Heart right ventricle (tissue), 16 donors: Measurements from ENCODE around the gene NT5C2. TPM values are rescaled to one million over a fixed set of nuclear protein-coding genes. Genes with fewer than 3 reads are reported as not detected.

ENCODE experiments used
- ATAC-seq, 8 donors: fragments of 200-7000 bp; cut with Tn5 transposase; one replicate each; pipeline ENCODE4 v1.9.1; 2020; ENCODE audit warnings: mild to moderate bottlenecking in 8 of 8, moderate library complexity in 8 of 8, moderate number of reproducible peaks in 1 of 8
- DNase-seq, 2 donors: peaks; one replicate each; pipeline ENCODE4 v3.0.0-alpha.2; 2020
- H3K27ac ChIP-seq, 10 donors: fragments of 200-600 bp; sonication (generic) in 2 of 10; one replicate each; pipeline versions ENCODE4 v1.5.0 to v1.8.0; 2020 to 2022; ENCODE audit warnings: mild to moderate bottlenecking in 3 of 10
- H3K27me3 ChIP-seq, 7 donors: fragments of 200-600 bp; one replicate each; pipeline ENCODE4 v1.8.0; 2021 to 2022; ENCODE audit warnings: mild to moderate bottlenecking in 2 of 7
- H3K36me3 ChIP-seq, 9 donors: fragments of 200-600 bp; sonication (generic) in 1 of 9; one replicate each; pipeline versions ENCODE4 v1.5.0 to v1.8.0; 2020 to 2022; ENCODE audit warnings: mild to moderate bottlenecking in 2 of 9
- H3K4me1 ChIP-seq, 9 donors: fragments of 200-600 bp; sonication (generic) in 1 of 9; one replicate each; pipeline versions ENCODE4 v1.5.0 to v1.8.0; 2020 to 2022; ENCODE audit warnings: mild to moderate bottlenecking in 4 of 9
- H3K4me3 ChIP-seq, 10 donors: fragments of 200-600 bp; sonication (generic) in 2 of 10; one replicate each; pipeline versions ENCODE4 v1.5.0 to v1.8.0; 2020 to 2022; ENCODE audit warnings: mild to moderate bottlenecking in 7 of 10, moderate library complexity in 2 of 10
- H3K9me3 ChIP-seq, 11 donors: fragments of 200-600 bp in 10 of 11; sonication (generic) in 2 of 11; one replicate each; pipeline versions ENCODE4 v1.5.0 to v1.8.0; 2013 to 2022; ENCODE audit warnings: mild to moderate bottlenecking in 2 of 11, control low read depth in 1 of 11, moderate library complexity in 1 of 11
- CTCF ChIP-seq, 9 donors: fragments of 200-600 bp; sonication (generic) in 2 of 9; IDR thresholded peaks; one replicate each; pipeline versions ENCODE4 v1.5.0 to v1.8.0; 2021 to 2022; ENCODE audit warnings: antibody characterized with exemption in 9 of 9, mild to moderate bottlenecking in 5 of 9, moderate library complexity in 1 of 9
- WGBS, 2 donors: extraction: QIAGEN DNeasy Blood & Tissue Kit; methylation state at CpG; one replicate each; pipeline ENCODE4 v1.1.7; 2013; ENCODE audit warnings: inconsistent platforms in 1 of 2; 5-methylcytosine and 5-hydroxymethylcytosine counted together
- intact Hi-C, 10 donors: fragments of 100-400 bp; cut with DNase I; formaldehyde crosslinking; loops; one replicate each; pipeline versions ENCODE4 v1.11.1 to v1.14.2; 2022
- polyA plus RNA-seq, 2 donors: library from polyadenylated mRNA; stranded (reverse); fragments of 200-250 nt; gene quantifications; one replicate each; pipeline ENCODE4 v1.2.3, GENCODE V29; 2013
- total RNA-seq, 10 donors: library from RNA; stranded (reverse); fragmentation: NEBNext Ultra II Directional in 3 of 10; extraction: Animal tissue kit (Norgen Biotek cat#: 25700) in 3 of 10; gene quantifications; one replicate each; pipeline versions ENCODE4 v1.2.1 to v1.2.4, GENCODE V29; 2021 to 2023
- donor health status: Arrhythmogenic right ventricular cardiomyopathy.
- donor health status: ischemic (EF 13 %, LVEDD 7.1; RV severe dilation, severe dysfunction).
- donor health status: healthy with polysubstance abuse.
- donor health status: DM: no; HTN: yes; CAD: no.
- donor health status: DM: no; HTN: no; CAD: no.
- donor health status: ischemic (EF 25% LVEDD 6.9; RV normal size, moderate dysfunction).
- donor health status: ischemic (EF 25% LVEDD 5.7; RV mildly dilated, moderate dysfunction).
- donor health status: healthy.
- donor health status: DM: yes; HTN: yes; CAD: no.
- donor health status: Ischemic cardiomyopathy.
- donor health status: ischemic (EF 35%, LVEDD 5.7; RV mildly dilated, moderate dysfunction).
- donor health status: nonischemic (EF 11% LVEDD 7.7; RV severe dilation, severe dysfunction).
- donor health status: DM: yes; HTN: yes; CAD: no.
- donor health status: PGD.
- donor health status: ischemic (EF 29% LVEDD 5.4; RV normal size, mild dysfunction).
- donor health status: nonischemic (EF 23%, LVEDD 6.1; RV moderate dilation, normal function).

NT5C2 gene
- total and polyA plus RNA-seq, 12 donors: 23.9 to 88.2 (median 53.5) TPM

DNA sequence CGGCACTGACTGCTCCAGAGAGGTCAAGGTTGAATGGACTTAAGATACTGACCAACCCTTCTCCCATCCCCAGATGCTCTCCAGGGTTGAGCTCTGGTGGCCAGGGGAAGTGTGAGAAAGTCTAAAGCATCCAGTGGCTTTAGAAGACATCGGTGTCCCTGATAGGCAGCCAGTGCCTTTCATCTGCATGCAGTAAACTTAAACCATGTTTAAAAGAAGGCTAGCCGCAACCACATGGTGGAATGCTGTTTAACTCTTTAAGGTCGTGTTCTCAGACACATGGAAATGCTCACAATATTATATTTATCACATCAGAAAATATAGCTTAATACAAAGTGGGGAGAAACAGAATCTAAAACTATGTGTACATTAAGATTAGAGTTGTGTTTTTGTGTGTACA, 138.0 kb downstream of the NT5C2 start:
- peaks cover 0 to 11% (median 0%) of the 10 kb centered on the region in 9 donors for H3K36me3 ChIP-seq
- H3K27ac ChIP-seq: peak overlapping the region in 2 of 10 donors; percentile 3 to 54
- TF ChIP-seq CTCF (IDR thresholded peaks at IDR 0.05): no peak
- 59 to 62% methylated on average over 4 of the region's 4 CpGs for WGBS, 2 donors
- no peak for ATAC-seq
- peaks cover 0 to 52% (median 25%) of the 10 kb centered on the region in 9 donors for H3K4me1 ChIP-seq
- intact Hi-C loops: loop anchor here in 2 of 10 donors (2.0 to 5.0 kb wide), 2 partner anchors 127 to 134 kb away; no protein-coding TSS in a partner anchor
- H3K27me3 ChIP-seq: no peaks in the 10 kb centered on the region
- no peaks in the 10 kb centered on the region for H3K9me3 ChIP-seq
- no peak overlapping the region for H3K4me3 ChIP-seq
- DNase-seq: no peak

DNA sequence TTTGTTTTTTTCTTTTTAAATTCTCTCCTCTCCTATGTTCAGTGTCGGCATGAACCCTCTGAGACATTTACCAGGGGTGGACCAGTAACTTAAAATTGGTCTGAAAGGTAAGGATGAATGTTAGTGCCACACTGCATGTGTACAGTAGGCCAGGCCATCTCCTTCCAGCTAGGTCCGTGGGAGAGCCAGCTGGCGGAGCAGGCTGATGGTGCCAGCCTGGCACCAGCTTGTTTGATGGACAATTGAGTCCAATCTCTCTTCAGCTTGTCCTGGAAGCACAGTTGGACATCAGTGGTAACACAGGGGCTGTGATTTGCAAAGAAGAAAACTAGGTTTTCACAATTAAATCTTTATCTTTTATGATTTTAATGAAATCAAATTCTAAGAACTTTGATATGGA, 138.5 kb downstream of the NT5C2 start:
- no peak for TF ChIP-seq CTCF (IDR thresholded peaks at IDR 0.05)
- no peaks in the 10 kb centered on the region for H3K27me3 ChIP-seq
- DNase-seq (no peak), ATAC-seq (peak in 1 of 8 donors; percentile 22)
- 80 to 90% methylated on average over 3 of the region's 3 CpGs for WGBS, 2 donors
- intact Hi-C loops: loop anchor here in 2 of 10 donors (2.0 to 5.0 kb wide), 2 partner anchors 128 to 134 kb away; no protein-coding TSS in a partner anchor
- no peaks in the 10 kb centered on the region for H3K9me3 ChIP-seq
- H3K4me1 ChIP-seq: peaks cover 0 to 52% (median 25%) of the 10 kb centered on the region in 9 donors
- H3K4me3 ChIP-seq: peak overlapping the region in 3 of 10 donors; percentile 33 to 45 (median 42)
- peak overlapping the region in 7 of 10 donors; percentile 3 to 59 (median 45) for H3K27ac ChIP-seq
- peaks cover 0 to 15% (median 0%) of the 10 kb centered on the region in 9 donors for H3K36me3 ChIP-seq

DNA sequence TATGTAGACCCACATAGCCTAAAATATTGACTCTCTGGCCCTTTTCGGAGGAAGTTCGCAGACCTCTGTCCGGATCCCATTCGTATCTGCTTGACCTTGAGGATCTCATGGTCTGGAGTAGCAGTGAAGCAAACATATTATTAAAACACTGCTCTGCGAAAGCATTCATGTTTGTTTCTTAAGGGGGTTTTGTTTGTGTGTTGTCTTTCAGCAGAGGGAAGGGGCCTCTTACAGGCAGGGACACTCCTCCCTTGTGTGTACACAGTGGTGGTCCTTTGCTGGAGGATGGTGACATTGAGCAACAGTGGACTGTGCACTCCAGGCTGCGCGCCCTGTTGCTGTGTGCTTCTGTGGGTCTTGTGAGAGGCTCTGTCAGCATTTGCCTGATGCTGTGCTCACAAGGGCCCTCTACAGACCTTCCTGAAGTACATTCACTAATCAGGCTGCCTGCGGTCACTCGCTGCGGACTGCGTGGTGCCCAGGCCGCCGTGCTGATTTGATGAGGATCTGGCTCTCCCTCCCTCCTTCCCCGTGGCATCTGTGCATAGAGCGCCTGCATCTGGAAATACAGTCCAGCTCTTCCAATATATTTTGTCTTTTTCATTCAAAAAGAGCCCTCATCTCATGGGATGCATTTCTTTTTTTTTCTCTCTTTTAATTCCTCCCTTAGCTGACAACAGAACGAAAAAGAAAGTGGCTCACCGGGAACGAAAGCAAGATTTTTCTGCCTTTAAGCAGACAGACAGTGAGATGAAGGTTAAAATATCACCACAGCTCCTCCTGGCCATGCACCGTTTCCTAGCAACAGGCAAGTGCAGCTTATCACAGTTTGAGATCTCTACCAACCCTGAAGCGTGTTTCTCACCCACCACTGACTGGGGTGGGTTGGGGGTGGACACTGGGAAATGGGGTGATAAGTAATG, 139.2 kb downstream of the NT5C2 start:
- intact Hi-C loops: loop anchor here in 1 of 10 donors (2.0 kb wide), 1 partner anchor 133 kb away; no protein-coding TSS in a partner anchor
- no peaks in the 10 kb centered on the region for H3K27me3 ChIP-seq

More for the DNA sequence above, 139.2 kb downstream of the NT5C2 start:
- WGBS, 2 donors: 44 to 55% methylated on average over 20 of the region's 20 CpGs
- peak; percentile 46 to 67 for DNase-seq
- Histone ChIP-seq H3K9me3 (no peaks in the 10 kb centered on the region), H3K27ac (peak overlapping the region in 7 of 10 donors; percentile 3 to 59 (median 45)), H3K4me1 (peaks cover 0 to 51% (median 25%) of the 10 kb centered on the region in 9 donors), H3K4me3 (peak overlapping the region in 8 of 10 donors; percentile 10 to 46 (median 38)), H3K36me3 (peaks cover 0 to 18% (median 0%) of the 10 kb centered on the region in 9 donors)
- peak in 8 of 9 donors; percentile 13 to 54 (median 44) for TF ChIP-seq CTCF (IDR thresholded peaks at IDR 0.05)
- ATAC-seq: peak; percentile 75 to 95 (median 90)
